Stomach (tissue), 9 donors: ENCODE measurements around the gene TMPRSS4. TPM values are rescaled to one million over a fixed set of nuclear protein-coding genes. Genes with fewer than 3 reads are reported as not detected.

Source experiments
- DNase-seq, 2 donors: peaks; one replicate each; pipeline versions ENCODE4 v3.0.0 to v3.0.0-alpha.2; 2013 to 2019
- H3K27ac ChIP-seq, 5 donors: fragments of 200-600 bp in 4 of 5; sonication (generic) in 4 of 5; one replicate each; pipeline ENCODE4 v1.5.1; 2013 to 2019; ENCODE audit warnings: mild to moderate bottlenecking in 1 of 5, moderate library complexity in 1 of 5
- H3K27me3 ChIP-seq, 3 donors: fragments of 200-600 bp; sonication (generic); one replicate each; pipeline ENCODE4 v1.5.1; 2017 to 2019; ENCODE audit warnings: mixed run types in 1 of 3
- H3K36me3 ChIP-seq, 4 donors: fragments of 200-600 bp; sonication (generic); 1 replicate in 3 of 4; 2 replicates in 1 of 4; pipeline ENCODE4 v1.5.1; 2016 to 2019
- H3K4me1 ChIP-seq, 4 donors: fragments of 200-600 bp; sonication (generic); one replicate each; pipeline ENCODE4 v1.5.1; 2016 to 2019
- H3K4me3 ChIP-seq, 4 donors: fragments of 200-600 bp; sonication (generic) in 3 of 4; one replicate each; pipeline ENCODE4 v1.5.1; 2016 to 2019; ENCODE audit warnings: mild to moderate bottlenecking in 1 of 4
- H3K9me3 ChIP-seq, 4 donors: fragments of 200-600 bp; sonication (generic); one replicate each; pipeline ENCODE4 v1.5.1; 2016 to 2019
- EP300 ChIP-seq: sonication (generic); formaldehyde crosslinking; IDR thresholded peaks from one replicate; pipeline ENCODE4 v1.6.1; 2017; ENCODE audit warnings: antibody characterized with exemption
- POLR2A ChIP-seq, 4 donors: fragments of 450-650 bp; IDR thresholded peaks; one replicate each; pipeline ENCODE4 v1.6.1; 2016; ENCODE audit warnings: antibody characterized with exemption in 4 of 4, control low read depth in 2 of 4, mild to moderate bottlenecking in 1 of 4, moderate library complexity in 1 of 4
- POLR2AphosphoS5 ChIP-seq, 3 donors: sonication (generic); formaldehyde crosslinking; IDR thresholded peaks; one replicate each; pipeline ENCODE4 v1.6.1; 2016; ENCODE audit warnings: antibody characterized with exemption in 3 of 3
- WGBS, 5 donors: extraction: QIAGEN DNeasy Blood & Tissue Kit in 3 of 5; methylation state at CpG; one replicate each; pipeline versions ENCODE4 v1.1.5 to v1.1.7; 2013 to 2018; 5-methylcytosine and 5-hydroxymethylcytosine counted together
- intact Hi-C: fragments of 100-400 bp; cut with DNase I; formaldehyde crosslinking; loops from one replicate; pipeline ENCODE4 v1.15.1; 2023; ENCODE audit warnings: low total_unique reads
- polyA plus RNA-seq, 3 donors: library from polyadenylated mRNA; stranded (reverse); fragments of 200-250 nt; gene quantifications; one replicate each; pipeline ENCODE4 v1.2.3, GENCODE V29; 2013
- total RNA-seq, 5 donors: library from RNA; depleted of rRNA; stranded (reverse); fragments of >200 nt; gene quantifications; one replicate each; pipeline versions ENCODE4 v1.1.0 to v1.2.3, GENCODE V29; 2014 to 2016
- TF ChIP-seq, protein P1 (sequence below), 7 experiments: fragments of 450-650 bp in 4 of 7; fragments of 200-600 bp in 3 of 7; sonication (generic) in 3 of 7; IDR thresholded peaks; one replicate each; pipeline ENCODE4 v1.5.1; 2016 to 2019; ENCODE audit warnings: antibody characterized with exemption in 7 of 7, control low read depth in 2 of 7, mild to moderate bottlenecking in 1 of 7
- donor health status: healthy with polysubstance abuse.
- donor health status: Bipolar disorder and iron deficiency.
- donor health status: healthy.

The TMPRSS4 gene
- total and polyA plus RNA-seq, 8 donors: 4.7 to 498 (median 18.1) TPM

DNA sequence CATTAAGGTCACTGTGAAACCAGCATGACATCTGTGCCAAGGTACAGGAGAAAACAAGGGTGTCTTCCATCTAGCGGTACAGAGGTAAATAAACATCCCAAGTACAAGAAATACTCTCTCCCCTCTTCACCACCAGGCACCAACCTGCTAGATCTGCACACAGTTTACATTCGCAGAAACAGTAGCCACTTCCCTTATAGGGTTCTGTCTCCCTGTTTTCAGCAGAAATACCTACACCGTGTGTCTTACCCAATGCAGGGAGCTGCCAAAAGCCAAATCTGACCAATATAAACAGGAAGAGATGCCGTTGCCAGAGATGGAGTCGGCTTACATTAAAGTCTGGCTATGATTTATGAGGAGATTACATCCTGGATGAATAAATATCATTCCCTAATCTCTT is 74.6 kb downstream of the TMPRSS4 start:
- Histone ChIP-seq H3K9me3 (no peaks in the 10 kb centered on the region), H3K27me3 (peaks cover 9 to 69% (median 43%) of the 10 kb centered on the region in 3 donors), H3K4me1 (peaks cover 15 to 32% (median 26%) of the 10 kb centered on the region in 4 donors), H3K27ac (no peak overlapping the region), H3K4me3 (no peak overlapping the region), H3K36me3 (no peaks in the 10 kb centered on the region)
- WGBS, 5 donors: 21 to 41% (median 33%) methylated on average over 5 of the region's 5 CpGs
- intact Hi-C loops: no loop called here
- TF ChIP-seq EP300: no peak
- no peak for TF ChIP-seq POLR2A (IDR thresholded peaks at IDR 0.05)
- TF ChIP-seq, protein P1, sequence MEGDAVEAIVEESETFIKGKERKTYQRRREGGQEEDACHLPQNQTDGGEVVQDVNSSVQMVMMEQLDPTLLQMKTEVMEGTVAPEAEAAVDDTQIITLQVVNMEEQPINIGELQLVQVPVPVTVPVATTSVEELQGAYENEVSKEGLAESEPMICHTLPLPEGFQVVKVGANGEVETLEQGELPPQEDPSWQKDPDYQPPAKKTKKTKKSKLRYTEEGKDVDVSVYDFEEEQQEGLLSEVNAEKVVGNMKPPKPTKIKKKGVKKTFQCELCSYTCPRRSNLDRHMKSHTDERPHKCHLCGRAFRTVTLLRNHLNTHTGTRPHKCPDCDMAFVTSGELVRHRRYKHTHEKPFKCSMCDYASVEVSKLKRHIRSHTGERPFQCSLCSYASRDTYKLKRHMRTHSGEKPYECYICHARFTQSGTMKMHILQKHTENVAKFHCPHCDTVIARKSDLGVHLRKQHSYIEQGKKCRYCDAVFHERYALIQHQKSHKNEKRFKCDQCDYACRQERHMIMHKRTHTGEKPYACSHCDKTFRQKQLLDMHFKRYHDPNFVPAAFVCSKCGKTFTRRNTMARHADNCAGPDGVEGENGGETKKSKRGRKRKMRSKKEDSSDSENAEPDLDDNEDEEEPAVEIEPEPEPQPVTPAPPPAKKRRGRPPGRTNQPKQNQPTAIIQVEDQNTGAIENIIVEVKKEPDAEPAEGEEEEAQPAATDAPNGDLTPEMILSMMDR (IDR thresholded peaks at IDR 0.05): no peak
- no peak for TF ChIP-seq POLR2AphosphoS5 (IDR thresholded peaks at IDR 0.05)
- DNase-seq: no peak

DNA sequence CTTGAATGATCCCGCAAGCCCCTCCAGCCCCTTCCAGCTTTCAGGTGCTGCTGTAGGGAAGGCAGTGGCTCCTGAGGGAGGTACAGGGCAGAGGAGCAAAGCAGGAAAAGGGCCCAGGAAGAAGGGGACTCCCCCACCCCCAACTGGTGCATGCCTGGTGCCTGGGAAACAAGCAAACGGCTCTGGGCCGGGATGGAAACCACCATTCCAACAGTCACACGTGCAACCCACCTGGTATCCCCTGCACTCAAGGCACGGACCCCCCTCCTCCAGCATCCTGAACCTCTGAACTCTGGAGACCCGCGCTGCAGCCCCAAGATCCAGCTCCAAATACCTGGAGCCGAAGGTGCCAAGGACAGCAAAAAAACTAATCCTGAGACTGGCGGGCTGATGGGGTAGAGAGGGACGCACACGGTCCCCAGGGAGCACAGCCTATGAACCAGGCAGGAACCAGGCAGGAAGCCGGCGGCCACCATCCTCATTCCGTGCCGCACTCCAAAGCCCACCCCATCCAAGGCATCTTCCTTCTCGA is 75.2 kb downstream of the TMPRSS4 start:
- WGBS, 5 donors: 7 to 21% (median 16%) methylated on average over 10 to 16 of the region's 16 CpGs
- TF ChIP-seq, protein P1 (IDR thresholded peaks at IDR 0.05): no peak
- TF ChIP-seq POLR2A (IDR thresholded peaks at IDR 0.05) (no peak), POLR2AphosphoS5 (IDR thresholded peaks at IDR 0.05) (no peak), EP300 (no peak)

DNA sequence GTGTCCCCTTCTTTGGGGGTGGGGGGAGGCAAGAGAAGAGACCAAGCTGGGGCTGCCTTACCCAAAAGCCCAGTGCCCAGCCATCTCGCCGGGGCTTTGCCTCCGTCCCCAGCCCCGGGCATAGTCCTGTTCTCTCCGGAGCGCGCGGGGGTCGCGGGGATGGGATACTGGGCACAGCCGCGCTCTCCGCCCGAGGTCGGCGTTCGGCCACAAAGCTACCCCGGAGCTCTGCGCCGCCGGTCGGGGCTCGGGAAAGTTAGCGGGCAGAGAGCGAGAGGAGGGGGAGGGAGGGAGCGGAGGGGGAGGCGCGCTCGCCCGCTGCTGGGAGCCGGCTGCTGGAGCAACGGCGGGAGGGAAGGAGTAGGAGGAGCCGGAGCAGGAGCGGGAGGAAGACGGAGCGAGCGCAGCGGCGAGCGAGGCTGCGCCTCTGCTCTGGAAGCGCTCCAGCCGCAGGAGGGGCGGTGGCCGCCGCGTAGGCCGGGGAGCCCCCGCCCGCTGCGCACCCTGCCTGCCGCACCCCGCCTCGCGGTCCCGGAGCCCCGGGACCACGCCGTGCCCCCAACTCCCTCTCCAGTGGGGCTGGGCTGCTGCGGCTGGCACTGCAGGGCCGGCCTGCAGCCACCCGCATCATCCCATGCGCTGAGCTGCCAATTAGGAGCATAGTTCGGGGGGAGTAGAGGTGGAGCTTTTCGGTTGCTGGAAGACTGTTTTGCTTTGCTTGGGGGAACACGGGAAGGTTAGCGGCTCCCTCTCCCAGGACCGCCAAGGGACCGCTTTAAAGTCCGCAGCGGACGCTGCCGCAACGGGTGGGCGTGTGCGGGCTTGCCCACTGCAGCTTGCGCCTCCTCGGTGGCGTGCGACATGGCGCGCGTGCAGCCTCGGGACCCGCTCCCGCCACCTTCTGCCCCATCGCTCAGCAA is 75.9 kb downstream of the TMPRSS4 start, which contains the start of gene SCN4B:
Gene SCN4B, minus strand, starts transcription at position 272 of the 920 bp plus-strand sequence. Its CDS starts 150 bp downstream, at position 122.
- Histone ChIP-seq H3K9me3 (no peaks in the 10 kb centered on the region), H3K4me3 (peak within 1 kb of the TSS; percentile 45 to 65 (median 54)), H3K36me3 (no peaks in the 10 kb centered on the region), H3K4me1 (peaks cover 15 to 40% (median 30%) of the 10 kb centered on the region in 4 donors), H3K27me3 (peaks cover 9 to 83% (median 56%) of the 10 kb centered on the region in 3 donors), H3K27ac (peak within 1 kb of the TSS in 1 of 5 donors; percentile 43)
- 0 to 2% (median 1%) methylated on average over 45 to 88 of the region's 88 CpGs for WGBS, 5 donors
- peak; percentile 65 to 93 for DNase-seq
- intact Hi-C loops: no loop called here
- TF ChIP-seq EP300 (no peak), POLR2A (IDR thresholded peaks at IDR 0.05) (no peak), POLR2AphosphoS5 (IDR thresholded peaks at IDR 0.05) (no peak)
- TF ChIP-seq, protein P1 (IDR thresholded peaks at IDR 0.05): no peak

More for the DNA sequence above, 75.2 kb downstream of the TMPRSS4 start:
- Histone ChIP-seq H3K27me3 (peaks cover 9 to 76% (median 49%) of the 10 kb centered on the region in 3 donors), H3K9me3 (no peaks in the 10 kb centered on the region), H3K4me1 (peaks cover 15 to 38% (median 29%) of the 10 kb centered on the region in 4 donors), H3K4me3 (peak overlapping the region; percentile 45 to 65 (median 54)), H3K27ac (peak overlapping the region in 1 of 5 donors; percentile 43), H3K36me3 (no peaks in the 10 kb centered on the region)
- intact Hi-C loops: no loop called here
- DNase-seq: no peak

DNA sequence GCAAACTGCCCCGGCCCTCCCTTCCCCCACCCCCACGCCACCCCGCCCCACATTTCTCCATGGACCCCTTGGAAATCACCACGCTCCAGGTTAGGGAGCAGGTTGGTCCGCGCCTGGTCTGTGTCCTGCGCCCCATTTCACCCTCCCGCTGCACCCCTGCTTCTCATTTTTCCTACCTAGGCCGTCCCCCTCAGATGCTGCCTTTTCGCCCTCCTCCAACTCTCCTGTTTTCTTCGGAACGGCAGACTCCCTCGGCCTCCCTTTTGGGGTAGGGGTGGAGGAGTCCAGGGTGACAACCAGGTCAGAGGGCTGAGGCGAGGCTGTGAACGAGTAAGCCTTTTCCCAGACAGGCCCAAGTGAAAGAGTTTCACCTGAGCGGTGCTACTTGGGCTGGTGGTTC is 76.6 kb downstream of the TMPRSS4 start:
- no peak for TF ChIP-seq EP300
- DNase-seq: no peak
- Histone ChIP-seq H3K4me1 (peaks cover 15 to 40% (median 30%) of the 10 kb centered on the region in 4 donors), H3K9me3 (no peaks in the 10 kb centered on the region), H3K27ac (no peak overlapping the region), H3K36me3 (no peaks in the 10 kb centered on the region), H3K4me3 (peak overlapping the region; percentile 45 to 65 (median 54)), H3K27me3 (peaks cover 9 to 90% (median 56%) of the 10 kb centered on the region in 3 donors)
- intact Hi-C loops: no loop called here
- 26 to 37% (median 33%) methylated on average over 15 to 16 of the region's 16 CpGs for WGBS, 5 donors
